NCI-H187 treated with DMSO at 0.1 percent for 48 hours (cell line): ENCODE measurements around the gene CHMP1A.
"Not testable (repeated sequence)": the region's sequence is repeated elsewhere in the genome, so short reads cannot be mapped to it uniquely, and the experiment has no call there.

Experiments
- DNase-seq: peaks from one replicate; lab custom pipeline; 2025; lab: John Stamatoyannopoulos, UW

The CHMP1A gene

GRCh38 chr16:89691986-89692569, 34.6 kb upstream of the CHMP1A start:
- no peak for DNase-seq

GRCh38 chr16:89691231-89691985, 33.9 kb upstream of the CHMP1A start:
- DNase-seq, result no peak

GRCh38 chr16:89690392-89690901, 32.9 kb upstream of the CHMP1A start:
- DNase-seq, result no peak

- DNase-seq, result not testable (repeated sequence)
These were observed 32.1 kb upstream of the CHMP1A start for GRCh38 chr16:89689621-89690020.

- no peak for DNase-seq
These were observed 31.6 kb upstream of the CHMP1A start for GRCh38 chr16:89689142-89689541.

GRCh38 chr16:89688395-89688794, 30.9 kb upstream of the CHMP1A start:
- no peak for DNase-seq

- no peak for DNase-seq
These were observed 29.8 kb upstream of the CHMP1A start for GRCh38 chr16:89687092-89687940.

GRCh38 chr16:89686520-89687091, 29.1 kb upstream of the CHMP1A start, which contains the start of gene CDK10:
Gene CDK10, plus strand, starts transcription at chr16:89686689. Its CDS starts 22 bp downstream, at chr16:89686711.
- DNase-seq, result no peak

- no peak for DNase-seq
These were observed 28.4 kb upstream of the CHMP1A start for GRCh38 chr16:89685916-89686315.

GRCh38 chr16:89678258-89678657, 20.8 kb upstream of the CHMP1A start:
- no peak for DNase-seq

- no peak for DNase-seq
These were observed 14.9 kb upstream of the CHMP1A start for GRCh38 chr16:89672177-89672941.

- DNase-seq, result not testable (repeated sequence)
These were observed 14.1 kb upstream of the CHMP1A start for GRCh38 chr16:89671565-89671964.

- DNase-seq, result no peak
These were observed 13.3 kb upstream of the CHMP1A start for GRCh38 chr16:89670496-89671431.

- DNase-seq, result no peak
These were observed 12.2 kb upstream of the CHMP1A start for GRCh38 chr16:89669755-89670154.

- no peak for DNase-seq
These were observed 11.3 kb upstream of the CHMP1A start for GRCh38 chr16:89668790-89669158.

GRCh38 chr16:89667633-89668032, 10.1 kb upstream of the CHMP1A start:
- DNase-seq, result no peak

- DNase-seq, result not testable (repeated sequence)
These were observed 9.5 kb upstream of the CHMP1A start for GRCh38 chr16:89667000-89667399.

- not testable (repeated sequence) for DNase-seq
These were observed 6.7 kb upstream of the CHMP1A start for GRCh38 chr16:89664238-89664637.

GRCh38 chr16:89661215-89661614, 3.7 kb upstream of the CHMP1A start:
- no peak for DNase-seq

GRCh38 chr16:89660146-89660545, 2.6 kb upstream of the CHMP1A start:
- no peak for DNase-seq
